ENCODE data around the gene ZCCHC7.

The ZCCHC7 gene

DNA sequence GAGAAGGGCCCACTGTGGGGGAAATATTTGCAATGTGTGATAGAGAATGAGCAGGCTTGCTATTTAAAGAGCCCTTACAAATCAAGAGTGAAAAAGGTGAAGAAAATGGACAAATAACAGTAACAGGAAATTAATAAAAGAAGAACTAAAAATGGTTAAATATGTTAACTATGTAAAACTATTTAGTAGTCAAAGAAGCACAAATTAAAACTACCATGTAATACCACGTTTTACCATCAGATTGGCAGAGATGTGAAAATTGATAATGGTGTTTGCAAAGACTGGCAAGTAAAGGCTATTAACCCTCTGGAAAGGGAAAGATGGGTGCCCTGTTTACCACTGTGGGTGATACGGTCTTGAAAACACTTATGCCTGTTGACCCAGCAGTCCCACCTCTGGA is 279.0 kb downstream of the ZCCHC7 start:
- TF ChIP-seq CTCF (IDR thresholded peaks at IDR 0.05; ENCODE audit: insufficient read depth, low read depth, low read length, missing control alignments) = no peak
- no peak overlapping the region; the same call in 1 of the 2 replicates for H3K4me3 ChIP-seq (ENCODE audit: low read depth, low read length)
- DNase-seq (ENCODE audit: low read depth) = no peak

DNA sequence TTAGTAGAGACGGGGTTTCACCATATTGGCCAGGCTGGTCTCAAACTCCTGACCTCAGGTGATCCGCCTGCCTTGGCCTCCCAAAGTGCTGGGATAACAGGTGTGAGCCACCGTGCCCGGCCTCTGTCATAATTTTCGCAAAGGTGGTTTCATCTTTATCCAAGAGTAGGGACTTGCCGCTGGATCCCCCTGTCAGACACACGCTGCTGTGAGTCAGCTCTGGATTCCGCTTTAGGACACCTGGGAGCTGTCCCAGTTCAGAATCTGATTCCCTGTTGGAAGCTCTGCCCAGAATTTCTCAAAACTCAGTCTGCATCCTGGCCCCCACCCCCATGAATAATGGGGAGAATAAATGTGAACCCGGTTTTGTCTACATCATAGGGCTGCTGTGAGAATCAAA is 284.2 kb downstream of the ZCCHC7 start:
- peak overlapping the region; percentile 59 for H3K4me3 ChIP-seq (ENCODE audit: low read depth, low read length)
- DNase-seq (ENCODE audit: low read depth) = no peak
- TF ChIP-seq CTCF (IDR thresholded peaks at IDR 0.05; ENCODE audit: insufficient read depth, low read depth, low read length, missing control alignments) = no peak

GRCh38 chr9:37405350-37405749 is 285.0 kb downstream of the ZCCHC7 start:
- H3K4me3 ChIP-seq (ENCODE audit: low read depth, low read length) = peak overlapping the region; percentile 59
- no peak for TF ChIP-seq CTCF (IDR thresholded peaks at IDR 0.05; ENCODE audit: insufficient read depth, low read depth, low read length, missing control alignments)
- no peak for DNase-seq (ENCODE audit: low read depth)

- H3K4me3 ChIP-seq (ENCODE audit: low read depth, low read length) = peak overlapping the region; percentile 59
- no peak for DNase-seq (ENCODE audit: low read depth)
- no peak for TF ChIP-seq CTCF (IDR thresholded peaks at IDR 0.05; ENCODE audit: insufficient read depth, low read depth, low read length, missing control alignments)
Measured at GRCh38 chr9:37405764-37406380, 285.5 kb downstream of the ZCCHC7 start.

- peak overlapping the region; percentile 59 for H3K4me3 ChIP-seq (ENCODE audit: low read depth, low read length)
- TF ChIP-seq CTCF (IDR thresholded peaks at IDR 0.05; ENCODE audit: insufficient read depth, low read depth, low read length, missing control alignments) = no peak
- peak; percentile 59 for DNase-seq (ENCODE audit: low read depth)
Measured at GRCh38 chr9:37406603-37407401, 286.4 kb downstream of the ZCCHC7 start.

DNA sequence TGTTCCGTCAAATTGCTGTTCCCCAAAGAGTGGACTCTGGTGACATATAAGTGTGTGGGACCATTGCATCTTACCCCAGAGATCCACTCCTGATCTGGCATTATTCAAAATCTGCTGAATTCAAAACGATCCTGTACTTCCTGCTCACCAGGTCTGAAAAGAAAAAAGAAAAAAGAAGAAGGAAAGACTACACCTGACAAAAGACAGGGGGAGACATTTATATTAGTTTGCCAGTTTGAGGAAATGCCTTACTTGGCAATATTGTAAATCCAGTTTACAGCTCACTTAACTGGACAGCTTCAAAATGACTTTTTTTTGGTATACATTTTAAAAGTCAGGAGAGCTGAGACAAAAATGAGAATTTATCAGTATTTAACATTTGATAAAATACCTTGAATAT is 287.1 kb downstream of the ZCCHC7 start:
- peak; percentile 67 for DNase-seq (ENCODE audit: low read depth)
- H3K4me3 ChIP-seq (ENCODE audit: low read depth, low read length) = peak overlapping the region; percentile 59
- peak; percentile 29 for TF ChIP-seq CTCF (IDR thresholded peaks at IDR 0.05; ENCODE audit: insufficient read depth, low read depth, low read length, missing control alignments)
